Activated naive CD4-positive, alpha-beta T cell treated with anti-CD3 and anti-CD28 coated beads, Interleukin-2, amount 50 U/mL, for 72 hours (primary cell): ENCODE measurements around the gene ULBP1. TPM values are rescaled to one million over a fixed set of nuclear protein-coding genes. Genes with fewer than 3 reads are reported as not detected.
"Not testable (repeated sequence)": the region's sequence is repeated elsewhere in the genome, so short reads cannot be mapped to it uniquely, and the experiment has no call there.

ENCODE experiments used
- ATAC-seq, 2 donors: fragments of 150-1000 bp; cut with Tn5 transposase; 2 replicates each; pipeline ENCODE4 v1.10.0; 2021; ENCODE audit warnings: mild to moderate bottlenecking in 2 of 2, moderate library complexity in 2 of 2
- DNase-seq, 2 donors: peaks; one replicate each; pipeline ENCODE4 v3.0.0; 2021 to 2022; ENCODE audit warnings: low spot score in 2 of 2
- H3K27ac Mint-ChIP-seq, 2 donors: one replicate each; pipeline ENCODE4 v1.8.0; 2022; ENCODE audit warnings: mild to moderate bottlenecking in 2 of 2, mixed read lengths in 2 of 2
- H3K36me3 Mint-ChIP-seq, 2 donors: one replicate each; pipeline ENCODE4 v1.8.0; 2022; ENCODE audit warnings: mixed read lengths in 2 of 2
- H3K9me3 Mint-ChIP-seq, 2 donors: one replicate each; pipeline ENCODE4 v1.8.0; 2022; ENCODE audit warnings: mixed read lengths in 2 of 2
- total RNA-seq, 2 donors: library from RNA; stranded (reverse); gene quantifications; one replicate each; pipeline ENCODE4 v1.2.3, GENCODE V29; 2022

Gene ULBP1
- total RNA-seq, 2 donors from 2014 or later, result 0.77 to 0.99 TPM

DNA sequence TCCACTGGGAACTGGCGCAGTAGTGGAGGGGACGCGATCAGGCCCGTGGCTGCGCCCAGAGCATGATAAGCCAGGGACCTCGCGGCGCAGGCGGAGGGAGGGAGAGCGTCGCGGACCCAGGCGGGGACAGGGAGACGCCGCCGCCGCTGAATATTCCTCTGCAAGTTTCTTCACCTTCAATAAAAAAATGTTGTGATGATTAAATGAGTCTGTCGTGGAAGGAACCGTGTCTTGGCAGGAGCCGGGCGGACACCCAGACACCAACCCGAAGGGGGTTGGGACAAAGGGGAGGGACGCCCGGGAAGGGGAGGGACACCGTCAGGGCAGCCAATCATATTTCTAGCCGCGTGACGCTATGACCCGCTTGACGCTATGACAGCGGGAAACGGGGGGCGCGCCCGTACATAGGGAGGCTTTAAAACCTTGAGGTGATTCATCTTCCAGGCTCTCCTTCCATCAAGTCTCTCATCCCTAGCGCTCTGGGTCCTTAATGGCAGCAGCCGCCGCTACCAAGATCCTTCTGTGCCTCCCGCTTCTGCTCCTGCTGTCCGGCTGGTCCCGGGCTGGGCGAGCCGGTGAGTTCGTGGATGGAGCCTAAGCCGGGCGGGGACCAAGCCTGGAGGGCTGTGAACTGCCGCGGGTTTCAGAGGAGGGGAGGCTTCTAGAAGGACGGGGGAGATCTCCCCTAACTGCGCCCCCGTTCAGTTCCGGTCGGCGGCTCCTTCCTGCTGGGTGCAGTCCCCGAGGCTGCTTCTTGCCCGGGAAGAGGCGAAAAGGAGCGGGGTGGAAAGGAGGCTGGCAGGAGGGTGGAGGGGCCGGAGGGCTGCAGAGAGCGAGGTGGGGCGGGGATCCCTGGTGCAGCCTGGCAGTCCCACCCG is 21.9 kb upstream of the ULBP1 start, which contains the start of gene ULBP2:
ULBP2 (plus strand) TSS at position 432 of the 878 bp plus-strand sequence; CDS start at position 491, 59 bp downstream.
- Mint-ChIP-seq H3K9me3 (no peaks in the 10 kb centered on the region), H3K27ac (peak within 1 kb of the TSS; percentile 27 to 82), H3K36me3 (peaks cover 0 to 4% of the 10 kb centered on the region in 2 donors)
- ATAC-seq, result peak; percentile 83 to 93
- DNase-seq, result peak; percentile 72 to 78

DNA sequence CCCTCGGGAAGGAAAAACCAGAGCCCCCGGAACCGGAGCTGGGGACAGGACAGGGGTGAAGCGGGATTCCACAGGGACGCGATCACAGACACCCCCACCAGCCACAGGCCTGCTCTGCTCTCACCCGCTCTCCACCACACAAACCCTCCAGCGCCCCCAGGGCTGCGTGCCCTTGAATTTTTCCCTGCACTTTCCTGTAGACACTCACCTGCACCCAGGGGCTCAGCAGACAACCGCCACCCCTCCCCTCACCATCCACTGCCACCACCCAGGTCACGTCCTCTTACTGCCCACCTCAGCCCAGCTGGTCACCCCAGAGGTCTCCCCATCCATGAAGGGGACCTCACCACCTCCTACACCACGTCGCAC is 21.3 kb upstream of the ULBP1 start:
- peaks cover 0 to 4% of the 10 kb centered on the region in 2 donors for H3K36me3 Mint-ChIP-seq
- no peaks in the 10 kb centered on the region for H3K9me3 Mint-ChIP-seq
- peak in 1 of 2 donors; percentile 52 for DNase-seq
- no peak overlapping the region for H3K27ac Mint-ChIP-seq
- ATAC-seq, result no peak

GRCh38 chr6:149943321-149943720 is 20.4 kb upstream of the ULBP1 start:
- not testable (repeated sequence) for ATAC-seq, DNase-seq, H3K36me3 Mint-ChIP-seq, H3K27ac Mint-ChIP-seq, H3K9me3 Mint-ChIP-seq

DNA sequence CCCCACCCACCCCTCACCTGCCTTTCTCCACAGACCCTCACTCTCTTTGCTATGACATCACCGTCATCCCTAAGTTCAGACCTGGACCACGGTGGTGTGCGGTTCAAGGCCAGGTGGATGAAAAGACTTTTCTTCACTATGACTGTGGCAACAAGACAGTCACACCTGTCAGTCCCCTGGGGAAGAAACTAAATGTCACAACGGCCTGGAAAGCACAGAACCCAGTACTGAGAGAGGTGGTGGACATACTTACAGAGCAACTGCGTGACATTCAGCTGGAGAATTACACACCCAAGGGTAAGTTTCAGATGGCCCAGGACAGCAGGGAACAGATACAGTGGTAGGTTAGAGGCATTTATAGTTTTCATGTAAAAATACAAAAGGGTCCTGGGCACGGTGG is 18.5 kb upstream of the ULBP1 start:
- not testable (repeated sequence) for H3K9me3 Mint-ChIP-seq, ATAC-seq, H3K27ac Mint-ChIP-seq, H3K36me3 Mint-ChIP-seq, DNase-seq

DNA sequence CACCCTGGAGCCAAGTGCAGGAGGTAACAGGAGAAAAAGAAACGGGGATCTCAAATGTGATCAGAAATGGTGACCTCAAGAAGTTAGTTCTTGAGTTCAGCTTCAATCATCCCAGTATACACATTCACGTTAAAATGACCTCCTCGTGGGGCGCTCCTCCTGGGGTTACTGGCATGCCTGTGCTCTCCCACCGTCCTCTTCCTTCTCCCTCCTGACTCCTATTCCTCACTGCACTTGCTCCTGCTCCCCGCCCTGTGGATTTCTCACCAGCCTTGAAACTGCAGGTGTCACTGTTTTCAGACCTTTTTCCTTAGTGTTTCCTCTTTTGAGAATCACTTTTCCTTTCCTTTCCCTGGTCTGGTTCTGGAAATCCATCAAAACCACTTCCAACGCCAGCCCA is 17.1 kb upstream of the ULBP1 start:
- not testable (repeated sequence) for H3K27ac Mint-ChIP-seq, H3K36me3 Mint-ChIP-seq, ATAC-seq, DNase-seq, H3K9me3 Mint-ChIP-seq

GRCh38 chr6:149947533-149947932 is 16.2 kb upstream of the ULBP1 start:
- not testable (repeated sequence) for ATAC-seq, H3K9me3 Mint-ChIP-seq, H3K27ac Mint-ChIP-seq, H3K36me3 Mint-ChIP-seq, DNase-seq

- no peak for ATAC-seq
- no peaks in the 10 kb centered on the region for H3K9me3 Mint-ChIP-seq
These were observed 15.7 kb upstream of the ULBP1 start for GRCh38 chr6:149948011-149948410.

DNA sequence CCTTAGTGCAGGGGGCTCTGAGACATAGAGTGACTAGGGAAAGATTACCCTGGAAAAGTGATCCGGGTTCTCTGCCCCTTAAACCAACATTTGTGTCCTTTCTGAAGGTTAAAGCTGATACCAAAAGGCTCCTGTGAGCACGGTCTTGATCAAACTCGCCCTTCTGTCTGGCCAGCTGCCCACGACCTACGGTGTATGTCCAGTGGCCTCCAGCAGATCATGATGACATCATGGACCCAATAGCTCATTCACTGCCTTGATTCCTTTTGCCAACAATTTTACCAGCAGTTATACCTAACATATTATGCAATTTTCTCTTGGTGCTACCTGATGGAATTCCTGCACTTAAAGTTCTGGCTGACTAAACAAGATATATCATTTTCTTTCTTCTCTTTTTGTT is 15.1 kb upstream of the ULBP1 start:
- H3K9me3 Mint-ChIP-seq, result no peaks in the 10 kb centered on the region
- DNase-seq (no peak), ATAC-seq (no peak)
- no peak overlapping the region for H3K27ac Mint-ChIP-seq
- H3K36me3 Mint-ChIP-seq, result no peaks in the 10 kb centered on the region

More at GRCh38 chr6:149948011-149948410, 15.7 kb upstream of the ULBP1 start:
- no peak for DNase-seq
- Mint-ChIP-seq H3K27ac (no peak overlapping the region), H3K36me3 (no peaks in the 10 kb centered on the region)

DNA sequence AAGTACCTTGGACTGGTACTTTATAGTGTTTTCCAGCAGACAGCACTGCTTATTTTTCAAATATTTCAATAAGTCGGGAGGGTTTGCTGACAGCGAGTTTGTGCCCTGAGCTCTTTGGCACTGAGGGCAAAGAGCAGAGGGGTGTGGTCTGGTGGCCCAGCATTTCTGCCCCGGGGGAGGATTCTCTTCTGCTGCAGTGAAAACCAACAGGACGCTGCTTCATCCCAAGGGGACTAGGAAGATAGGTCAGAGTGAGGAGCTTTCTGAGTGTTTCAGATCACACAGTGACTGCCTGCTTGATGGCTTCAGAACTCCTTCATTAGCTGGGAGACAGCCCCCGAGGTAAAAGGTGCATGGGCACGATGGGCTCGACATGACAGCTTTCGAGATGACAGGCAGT is 13.3 kb upstream of the ULBP1 start:
- H3K27ac Mint-ChIP-seq, result no peak overlapping the region
- ATAC-seq (no peak), DNase-seq (no peak)
- peaks cover 5% of the 10 kb centered on the region in 2 donors for H3K36me3 Mint-ChIP-seq
- no peaks in the 10 kb centered on the region for H3K9me3 Mint-ChIP-seq

DNA sequence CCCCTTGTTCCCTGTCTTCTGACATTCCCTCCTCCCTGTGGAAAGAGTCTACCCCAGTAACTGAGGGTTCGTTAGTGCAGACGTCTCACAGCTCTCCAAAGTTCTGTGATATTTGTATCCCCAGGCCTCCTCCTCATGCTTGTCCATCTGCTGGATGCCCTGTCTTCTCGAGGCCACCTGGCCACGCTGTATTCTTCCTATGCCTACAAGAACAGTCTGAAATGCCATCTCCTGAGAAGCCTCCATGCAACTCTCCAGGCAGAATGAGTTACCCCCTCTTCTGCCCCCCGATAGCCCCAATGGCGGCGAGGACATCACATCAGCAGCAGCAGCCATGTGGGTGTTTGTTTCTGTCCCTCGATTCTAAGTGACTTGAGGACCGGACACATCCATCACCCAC is 12.6 kb upstream of the ULBP1 start:
- Mint-ChIP-seq H3K9me3 (no peaks in the 10 kb centered on the region), H3K27ac (no peak overlapping the region), H3K36me3 (peaks cover 5 to 6% of the 10 kb centered on the region in 2 donors)
- ATAC-seq (no peak), DNase-seq (no peak)

DNA sequence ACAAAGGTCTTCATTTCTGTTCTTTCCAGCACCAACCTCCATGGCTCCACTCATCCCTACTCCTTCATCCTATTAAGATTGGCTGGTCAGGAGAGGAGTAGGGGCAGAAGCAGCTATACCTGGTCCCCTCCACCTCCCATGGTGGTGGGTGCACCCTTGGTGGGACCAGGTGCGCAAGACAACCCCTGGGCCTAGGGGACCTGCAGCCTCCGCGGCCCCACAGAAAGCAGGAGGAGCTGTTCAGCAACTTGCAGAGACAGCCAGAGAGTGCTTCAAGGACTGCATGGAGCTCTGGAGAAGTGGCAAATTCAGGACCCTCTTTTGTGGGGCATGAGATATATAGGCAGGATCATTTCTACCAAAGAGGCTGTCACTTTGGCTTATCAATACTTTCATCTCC is 12.1 kb upstream of the ULBP1 start:
- no peaks in the 10 kb centered on the region for H3K9me3 Mint-ChIP-seq
- no peak overlapping the region for H3K27ac Mint-ChIP-seq
- H3K36me3 Mint-ChIP-seq, result peaks cover 5 to 6% of the 10 kb centered on the region in 2 donors
- no peak for DNase-seq
- no peak for ATAC-seq

DNA sequence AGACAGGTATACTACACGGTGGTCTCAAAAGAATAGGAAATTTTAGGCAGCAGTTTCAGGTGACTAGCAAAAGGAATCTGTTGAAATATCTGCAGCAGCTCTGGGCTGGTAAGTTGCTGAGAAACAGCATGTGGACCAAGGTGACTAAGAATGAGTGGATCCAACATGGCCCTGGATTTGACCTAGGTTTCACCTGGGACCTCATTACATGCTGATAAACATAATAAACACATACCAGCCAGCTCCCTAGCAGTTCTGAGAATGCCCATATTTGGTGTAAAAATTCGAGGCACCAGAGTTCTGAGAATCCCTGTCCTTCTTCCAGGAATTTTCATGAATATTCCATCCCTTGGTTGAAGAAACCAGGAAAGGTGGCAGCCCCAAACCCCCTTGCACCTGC is 10.4 kb upstream of the ULBP1 start:
- ATAC-seq, H3K27ac Mint-ChIP-seq, H3K9me3 Mint-ChIP-seq, DNase-seq, H3K36me3 Mint-ChIP-seq: not testable (repeated sequence)

GRCh38 chr6:149953934-149954327 is 9.8 kb upstream of the ULBP1 start:
- H3K27ac Mint-ChIP-seq, H3K36me3 Mint-ChIP-seq, H3K9me3 Mint-ChIP-seq, DNase-seq: not testable (repeated sequence)
- peak; percentile 76 to 91 for ATAC-seq

- not testable (repeated sequence) for H3K9me3 Mint-ChIP-seq
- ATAC-seq, result peak in 1 of 2 donors; percentile 32
These were observed 9.3 kb upstream of the ULBP1 start for GRCh38 chr6:149954328-149954983.

DNA sequence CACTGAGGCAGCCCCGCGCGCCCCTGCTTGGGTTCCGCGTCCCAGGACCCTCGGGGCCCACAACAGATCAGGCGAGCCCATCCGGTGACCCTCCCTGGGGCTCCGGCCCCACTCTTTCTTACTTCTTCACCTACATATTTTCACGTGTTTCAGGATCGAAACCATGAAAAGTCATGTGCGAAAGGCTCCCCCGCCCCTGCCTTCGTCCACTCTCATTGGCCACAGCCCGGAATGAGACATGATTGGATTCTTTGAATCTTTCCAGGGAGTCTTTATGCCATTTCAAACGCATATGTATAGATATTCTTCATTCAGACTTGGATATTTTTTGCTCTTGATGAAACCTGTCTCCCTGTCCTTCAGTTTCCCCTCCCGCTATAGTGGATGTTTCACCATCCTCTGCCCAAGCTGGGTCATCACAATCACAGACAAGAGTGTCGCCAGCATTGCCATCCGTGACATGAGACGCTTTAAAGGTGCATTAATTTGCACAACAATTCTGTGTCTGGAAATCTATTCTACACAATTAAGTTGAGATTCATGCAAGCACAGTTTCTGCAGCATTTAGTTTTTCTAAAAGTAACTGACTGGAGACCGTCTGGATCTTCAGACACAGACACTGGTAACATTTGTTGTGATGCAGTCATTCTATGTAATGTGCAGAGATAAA is 8.6 kb upstream of the ULBP1 start:
- ATAC-seq, result not testable (repeated sequence)

More at GRCh38 chr6:149954328-149954983, 9.3 kb upstream of the ULBP1 start:
- not testable (repeated sequence) for H3K36me3 Mint-ChIP-seq, H3K27ac Mint-ChIP-seq, DNase-seq

DNA sequence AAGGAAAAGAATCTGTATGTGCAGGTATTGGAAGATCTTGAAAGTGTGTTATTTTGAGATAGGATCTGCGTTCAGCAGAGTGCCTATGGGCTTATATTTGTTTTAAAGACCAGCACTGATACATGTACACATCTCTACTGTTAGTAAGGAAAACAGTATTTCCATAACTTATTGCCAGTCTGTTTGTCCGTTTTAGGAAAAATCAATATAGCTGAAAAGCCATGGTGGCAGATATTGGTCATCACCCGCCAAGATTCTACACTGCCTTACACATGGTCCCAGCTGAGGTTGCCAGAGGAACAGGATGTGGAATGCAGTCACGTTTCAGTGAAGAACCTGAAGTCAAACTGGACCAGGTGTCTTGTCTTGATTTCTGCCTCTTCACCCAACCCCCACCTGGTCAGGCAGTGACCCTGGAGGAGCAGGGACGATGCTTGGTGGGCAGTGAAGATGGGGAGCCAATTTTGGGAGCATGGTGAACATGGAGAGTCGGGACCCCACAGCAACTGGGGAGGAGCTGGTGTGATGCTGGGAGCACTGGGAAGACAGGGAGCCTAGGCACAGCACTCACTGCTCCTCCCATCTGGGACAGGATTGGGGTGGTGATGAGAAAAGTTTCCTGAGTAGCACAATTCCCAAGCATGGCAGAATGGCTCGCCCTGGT is 8.0 kb upstream of the ULBP1 start:
- H3K27ac Mint-ChIP-seq, DNase-seq, ATAC-seq, H3K9me3 Mint-ChIP-seq, H3K36me3 Mint-ChIP-seq: not testable (repeated sequence)

More for the DNA sequence above, 8.6 kb upstream of the ULBP1 start:
- DNase-seq, H3K9me3 Mint-ChIP-seq, H3K27ac Mint-ChIP-seq, H3K36me3 Mint-ChIP-seq: not testable (repeated sequence)
